NCI-H82 (cell line): ENCODE measurements around the gene ART5.
"Not testable (repeated sequence)": the region's sequence is repeated elsewhere in the genome, so short reads cannot be mapped to it uniquely, and the experiment has no call there.

ENCODE experiments used
- DNase-seq: peaks from one replicate; lab custom pipeline; 2025; lab: John Stamatoyannopoulos, UW

The ART5 gene

DNA sequence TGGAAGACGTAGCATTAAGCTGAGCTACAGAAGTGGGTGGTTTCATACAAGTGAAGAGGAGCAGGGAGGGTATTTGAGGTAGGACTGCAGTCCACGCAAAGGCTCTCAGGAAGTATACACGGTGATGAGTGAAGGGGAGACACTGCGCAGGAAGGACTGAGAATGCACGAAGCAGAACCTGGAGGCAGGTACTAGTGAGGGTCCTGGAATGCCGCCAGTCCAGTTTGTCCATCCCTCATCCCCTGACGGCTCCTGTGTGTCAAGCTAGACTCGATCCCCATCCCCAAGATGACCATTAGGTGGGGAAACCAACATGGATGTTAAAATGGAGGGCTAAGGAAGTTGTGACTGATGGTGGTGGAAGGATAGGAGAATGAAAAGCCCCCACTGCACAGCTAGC, 23.8 kb downstream of the ART5 start:
- DNase-seq, result no peak

DNA sequence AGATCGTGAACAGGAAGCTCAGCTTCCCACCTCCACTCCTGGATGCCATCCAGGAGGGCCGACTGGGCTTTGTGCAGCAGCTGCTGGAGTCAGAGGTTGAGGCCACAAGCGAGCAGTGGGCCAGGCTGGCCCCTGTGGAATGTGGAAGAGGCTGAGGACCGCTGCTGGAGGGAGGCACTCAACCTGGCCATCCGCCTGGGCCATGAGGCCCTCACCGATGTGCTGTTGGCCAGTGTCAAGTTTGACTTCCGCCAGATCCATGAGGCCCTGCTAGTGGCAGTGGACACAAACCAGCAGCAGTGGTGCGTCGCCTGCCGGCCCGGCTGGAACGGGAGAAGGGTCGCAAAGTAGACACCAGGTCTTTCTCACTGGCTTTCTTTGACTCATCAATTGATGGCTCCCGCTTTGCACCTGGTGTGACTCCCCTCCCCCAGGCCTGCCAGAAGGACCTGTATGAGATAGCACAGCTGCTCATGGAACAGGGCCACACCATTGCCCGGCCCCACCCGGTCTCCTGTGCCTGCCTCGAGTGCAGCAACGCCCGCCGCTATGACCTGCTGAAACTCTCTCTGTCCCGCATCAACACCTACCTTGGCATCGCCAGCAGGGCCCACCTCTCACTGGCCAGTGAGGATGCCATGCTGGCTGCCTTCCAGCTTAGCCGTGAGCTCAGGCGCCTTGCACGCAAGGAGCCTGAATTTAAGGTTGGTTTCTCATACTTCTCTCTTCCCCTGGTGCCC, 24.9 kb downstream of the ART5 start:
- DNase-seq, result no peak

DNA sequence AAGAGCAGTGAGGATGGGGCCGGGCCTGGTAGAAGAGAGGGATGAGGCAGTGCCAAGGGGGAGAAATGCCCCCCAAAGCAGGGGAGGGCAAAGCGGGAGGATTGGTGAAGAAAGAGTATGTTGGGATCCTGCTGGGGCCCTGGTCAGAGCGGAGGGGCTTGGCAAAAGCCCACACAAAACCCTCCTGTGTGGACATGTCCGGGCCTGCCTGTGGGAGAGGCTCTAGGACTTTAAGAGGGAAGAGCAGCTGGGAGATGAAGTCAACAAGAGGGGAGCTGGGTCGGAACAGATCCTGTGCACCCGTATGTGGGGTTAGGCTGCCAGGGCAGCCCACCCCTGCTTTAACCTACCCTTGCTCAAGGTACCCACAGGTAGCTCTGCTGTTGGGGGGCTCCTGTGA, 25.8 kb downstream of the ART5 start:
- DNase-seq, result no peak

DNA sequence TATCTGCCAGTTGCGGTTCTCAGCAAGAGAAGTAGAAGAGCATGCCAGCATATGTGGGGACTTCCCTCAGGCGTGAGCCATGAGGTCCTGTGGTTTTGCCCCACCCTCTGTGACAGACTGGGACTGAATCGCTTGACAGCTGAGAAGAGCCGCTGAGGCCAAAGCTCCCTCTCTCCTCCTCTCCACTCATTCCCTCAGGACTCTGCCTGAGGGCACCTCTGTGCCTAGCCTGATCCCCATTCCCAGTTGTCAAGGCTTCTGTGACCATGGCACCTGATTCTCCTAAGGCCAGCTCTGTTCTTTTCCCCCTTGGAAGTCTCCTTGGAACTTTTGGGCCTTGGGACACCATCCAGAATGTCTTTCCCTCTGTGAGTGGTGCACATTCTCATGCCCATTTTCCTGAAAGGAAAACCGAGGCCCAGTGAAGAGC, 27.0 kb downstream of the ART5 start:
- no peak for DNase-seq

DNA sequence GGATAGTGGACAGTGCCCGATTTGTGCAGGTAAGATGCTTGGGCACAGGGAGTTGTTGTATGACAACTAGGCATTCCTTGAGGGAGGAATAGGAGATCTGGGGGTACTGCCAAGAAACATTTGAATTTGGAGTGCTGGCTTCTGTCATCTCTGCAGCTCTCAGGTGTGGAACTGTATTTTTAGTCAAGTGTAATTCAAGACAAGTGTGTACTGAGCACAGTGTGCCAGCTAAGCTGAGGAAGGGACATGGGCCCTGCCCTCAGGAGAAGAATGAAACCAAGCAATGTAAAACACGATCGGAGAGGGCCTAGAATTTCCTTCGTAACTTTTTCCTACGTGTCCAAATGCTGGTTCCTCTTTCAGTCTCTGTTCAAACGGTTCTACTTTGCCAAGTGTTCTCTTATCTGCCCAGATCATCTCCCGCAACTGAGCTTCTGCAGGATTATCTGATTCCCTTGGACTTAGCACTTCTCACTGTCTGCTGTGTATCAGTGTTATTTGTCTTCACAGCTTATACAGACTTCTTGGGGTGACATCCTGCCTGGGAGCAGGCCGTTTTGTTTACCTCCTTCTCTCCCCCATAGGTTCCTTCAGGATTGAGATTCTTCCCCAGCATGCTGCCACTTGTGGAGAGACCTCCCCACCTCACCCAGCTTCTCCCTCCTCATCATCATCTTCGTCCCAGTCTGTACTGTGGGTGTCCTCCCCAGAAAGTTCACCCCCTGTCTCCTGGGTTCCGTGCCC, 27.6 kb downstream of the ART5 start:
- no peak for DNase-seq

DNA sequence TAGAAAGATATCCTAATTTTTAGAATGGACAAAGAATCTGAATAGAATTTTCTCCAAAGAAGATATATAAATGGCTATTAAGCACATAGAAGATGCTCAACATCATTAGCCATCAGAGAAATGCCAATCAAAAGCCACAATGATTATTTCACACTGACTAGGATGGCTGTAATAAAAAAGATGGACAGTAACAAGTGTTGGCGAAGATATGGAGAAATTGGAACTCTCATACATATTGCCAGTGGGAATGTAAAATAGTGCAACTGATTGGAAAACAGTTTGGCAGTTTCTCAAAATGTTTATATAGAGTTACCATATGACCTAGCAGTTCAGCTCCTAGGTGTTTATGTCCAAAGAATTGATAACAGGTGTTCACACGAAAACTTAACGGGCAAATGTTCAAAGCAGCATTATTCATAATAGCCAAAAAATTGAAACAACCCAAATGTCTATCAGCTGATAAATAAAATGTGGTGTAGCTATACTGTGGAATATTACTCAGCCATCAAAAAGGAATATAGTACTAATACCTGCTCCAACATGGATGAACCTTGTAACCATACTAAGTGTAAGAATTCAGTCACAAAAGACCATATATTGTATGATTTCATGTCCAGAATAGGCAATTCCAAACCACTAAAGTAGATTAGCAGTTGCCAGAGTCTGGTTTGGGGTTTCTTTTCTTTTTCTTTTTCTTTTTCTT, 29.7 kb downstream of the ART5 start:
- no peak for DNase-seq

DNA sequence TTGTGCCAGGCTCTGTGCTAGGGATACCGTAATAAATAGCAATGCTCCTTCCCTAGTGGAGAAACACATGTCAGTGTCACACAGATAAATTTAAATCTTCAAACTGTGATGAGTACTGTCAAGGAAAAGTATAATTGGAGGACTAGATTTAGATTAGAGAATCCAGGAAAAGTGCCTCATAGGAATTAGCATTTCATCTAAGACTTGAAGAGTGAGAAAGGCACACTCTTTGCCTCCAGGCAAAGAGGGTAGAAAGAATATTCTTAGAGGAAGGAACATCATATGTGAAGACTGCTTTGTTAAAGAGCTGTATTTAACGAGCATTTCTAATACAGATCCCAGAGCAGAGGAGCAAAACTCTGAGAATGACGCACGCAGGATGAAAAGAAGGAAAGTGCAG, 30.9 kb downstream of the ART5 start:
- DNase-seq, result no peak

DNA sequence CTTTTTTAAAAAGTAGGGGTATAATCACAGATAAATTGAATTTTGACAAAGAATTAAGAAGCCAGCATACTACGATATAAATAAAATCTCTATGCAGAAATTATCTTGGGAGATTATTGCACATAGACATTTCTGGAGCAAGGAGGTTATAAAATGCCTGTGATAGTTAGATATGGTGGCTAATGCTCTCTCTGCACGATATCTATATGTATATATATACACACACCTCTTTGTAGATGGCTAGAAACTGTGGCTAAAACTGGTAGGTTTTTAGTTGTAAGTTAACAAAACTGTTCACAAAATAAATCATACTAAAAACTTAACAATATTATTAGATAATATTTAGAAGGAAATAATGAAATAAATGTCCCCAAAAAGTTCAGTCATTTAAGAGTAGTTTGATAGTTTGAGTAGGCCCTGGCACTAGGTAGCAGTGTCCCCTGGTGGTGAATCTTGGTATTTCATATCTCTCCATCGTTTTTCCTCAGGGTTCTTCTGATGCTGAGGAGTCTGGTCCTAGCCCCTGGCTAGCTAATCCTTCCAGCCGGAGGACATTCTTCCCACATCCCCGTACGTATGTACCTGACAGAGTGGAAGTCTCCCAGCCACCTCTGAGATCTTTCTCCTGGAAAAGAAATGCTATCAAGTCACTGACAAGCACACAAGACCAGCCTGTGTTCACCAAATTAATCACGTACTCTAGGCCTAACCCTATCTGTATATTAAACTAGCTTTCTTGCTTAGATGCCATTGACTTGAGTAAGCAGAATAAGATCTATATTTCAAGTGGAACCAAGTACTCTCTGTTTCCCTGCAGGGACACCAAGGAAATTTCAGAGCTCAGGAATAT, 32.2 kb downstream of the ART5 start:
- peak; percentile 57 for DNase-seq

DNA sequence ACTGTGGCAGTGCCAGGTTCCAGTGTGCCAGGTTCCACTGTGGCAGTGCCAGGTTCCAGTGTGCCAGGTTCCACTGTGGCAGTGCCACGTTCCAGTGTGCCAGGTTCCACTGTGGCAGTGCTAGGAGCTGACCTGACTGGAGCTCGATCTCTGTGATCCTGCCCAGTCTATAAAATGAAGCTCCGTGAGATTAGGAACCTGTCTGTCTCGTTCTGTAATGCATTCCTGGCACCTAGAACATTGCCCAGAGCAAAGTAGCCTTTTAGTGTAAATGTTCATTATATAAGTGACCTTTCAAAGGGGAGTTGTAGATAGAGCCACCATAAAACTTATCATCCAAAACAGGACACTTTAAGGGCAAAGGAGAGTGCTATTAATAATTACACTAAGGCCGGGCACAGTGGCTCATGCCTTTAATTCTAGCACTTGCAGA, 36.0 kb downstream of the ART5 start:
- DNase-seq, result no peak

DNA sequence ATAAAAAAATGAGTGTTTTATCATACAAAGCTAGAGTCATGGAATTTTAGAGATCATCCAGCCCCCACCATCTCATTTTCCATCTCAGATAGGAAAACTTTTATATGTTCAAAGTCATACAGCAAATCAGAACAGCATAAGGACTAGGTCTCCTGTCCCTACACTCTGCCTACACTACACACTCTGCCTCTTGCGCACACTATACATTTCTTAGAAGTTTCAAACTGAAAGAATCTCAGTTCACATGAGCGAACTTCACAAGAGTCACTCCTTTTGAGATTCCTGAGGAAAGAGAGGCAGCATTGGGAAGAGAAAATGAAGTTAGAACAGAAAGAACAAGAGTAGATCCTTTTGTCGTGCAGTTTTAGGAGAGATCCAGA, 36.5 kb downstream of the ART5 start:
- DNase-seq, result no peak

DNA sequence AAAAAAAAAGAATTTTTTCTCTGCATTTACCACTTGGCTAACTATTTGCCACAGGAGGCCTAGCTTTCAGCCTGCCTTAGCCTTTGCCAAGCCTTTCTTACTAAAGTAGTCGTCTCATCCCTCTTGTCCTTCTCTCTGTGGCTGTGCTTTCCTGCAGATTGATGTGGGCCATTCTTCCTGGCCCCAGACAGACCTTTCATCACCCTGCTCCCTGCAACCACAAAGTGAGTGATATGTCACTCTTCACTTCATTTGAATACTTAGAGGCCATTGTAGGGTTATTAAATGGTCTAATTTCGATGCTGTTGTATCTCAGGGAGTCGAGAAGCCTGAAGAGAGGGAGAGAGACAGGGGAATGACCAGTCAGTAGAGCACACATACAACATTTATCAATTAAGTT, 37.6 kb downstream of the ART5 start:
- no peak for DNase-seq

DNA sequence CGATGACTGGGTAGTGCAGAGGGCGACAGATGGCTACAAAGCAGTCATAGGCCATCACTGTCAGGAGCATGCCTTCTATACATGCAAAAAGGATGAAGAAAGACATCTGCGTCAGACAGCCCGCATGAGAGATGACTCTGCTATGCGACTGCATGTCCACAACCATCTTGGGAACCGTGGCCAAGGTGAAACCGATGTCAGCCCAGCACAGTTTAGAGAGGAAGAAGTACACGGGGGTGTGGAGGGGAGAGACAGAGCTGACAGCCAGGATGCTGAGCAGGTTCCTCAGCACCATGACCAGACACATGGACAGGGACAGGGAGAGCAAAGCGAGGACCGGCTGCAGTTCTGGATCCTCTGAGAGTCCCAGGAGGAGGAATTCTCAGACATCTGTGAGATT, 41.6 kb downstream of the ART5 start:
- DNase-seq, result not testable (repeated sequence)

DNA sequence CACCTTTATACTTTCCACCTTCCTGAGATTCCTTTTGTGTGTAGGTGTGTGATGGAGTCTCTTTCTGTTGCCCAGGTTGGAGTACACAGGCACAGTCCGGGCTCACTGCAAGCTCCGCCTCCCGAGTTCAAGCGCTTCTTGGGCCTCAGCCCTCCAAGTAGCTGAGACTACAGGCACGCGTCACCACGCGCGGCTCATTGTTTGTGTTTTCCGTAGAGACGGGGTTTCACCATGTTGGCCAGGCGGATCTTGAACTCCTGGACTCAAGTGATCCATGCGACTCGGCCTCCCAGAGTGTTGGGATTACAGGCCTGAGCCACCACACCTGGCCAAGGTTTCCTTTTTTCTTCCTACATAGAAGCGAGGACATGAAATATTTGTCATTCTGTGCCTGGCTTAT, 44.0 kb downstream of the ART5 start:
- not testable (repeated sequence) for DNase-seq

DNA sequence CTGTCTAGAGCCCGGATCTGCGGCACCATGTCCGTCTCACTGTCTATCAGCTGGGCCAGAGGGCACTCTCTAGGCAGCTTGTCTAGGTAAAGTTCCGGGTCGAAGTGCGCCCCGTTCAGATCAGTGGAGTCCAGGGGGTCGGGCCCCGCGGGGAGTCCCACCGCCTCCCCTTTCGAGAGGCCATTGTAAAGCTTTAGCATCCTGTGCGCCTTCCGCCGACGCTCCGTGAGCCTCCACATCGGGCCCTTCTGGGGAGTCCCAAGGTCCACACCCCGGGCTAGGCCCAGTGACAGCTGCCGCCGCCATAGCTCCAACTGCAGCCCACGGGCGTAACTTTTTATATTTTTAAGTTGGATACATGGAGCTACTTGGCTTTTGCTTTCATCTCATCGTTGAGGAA, 50.5 kb downstream of the ART5 start:
- not testable (repeated sequence) for DNase-seq

DNA sequence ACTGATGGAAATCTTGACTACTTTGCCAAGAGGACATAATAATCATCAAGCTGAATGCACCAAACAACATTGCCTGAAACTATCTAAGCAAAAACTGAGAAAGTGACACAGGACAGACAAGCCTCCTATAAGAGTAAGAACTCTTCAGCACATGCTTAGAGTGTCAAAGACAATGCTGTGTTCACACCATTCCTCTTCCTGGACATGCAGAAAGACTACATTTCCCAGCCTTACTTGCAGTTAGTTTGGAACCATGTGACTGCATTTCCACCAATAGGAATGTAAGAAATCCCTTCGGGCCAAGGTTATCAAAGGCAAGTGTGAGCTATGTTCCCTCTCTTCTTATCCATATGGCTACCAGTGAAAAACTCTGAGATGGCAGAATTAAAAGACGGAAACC, 51.6 kb downstream of the ART5 start:
- DNase-seq, result not testable (repeated sequence)

DNA sequence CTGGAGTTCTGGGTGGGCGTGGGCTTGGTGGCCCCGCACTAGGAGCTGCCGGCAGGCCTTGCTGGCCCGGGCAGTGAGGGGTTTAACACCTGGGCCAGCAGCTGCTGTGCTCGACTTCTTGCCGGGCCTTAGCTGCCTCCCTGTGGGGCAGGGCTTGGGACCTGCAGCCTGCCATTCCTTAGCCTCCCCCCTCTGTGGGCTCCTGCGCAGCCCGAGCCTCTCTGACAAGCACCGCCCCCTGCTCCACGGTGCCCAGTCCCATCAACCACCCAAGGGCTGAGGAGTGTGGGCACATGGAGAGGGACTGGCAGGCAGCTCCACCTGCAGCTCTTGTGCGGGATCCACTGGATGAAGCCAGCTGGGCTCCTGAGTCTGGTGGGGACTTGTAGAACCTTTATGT, 53.0 kb downstream of the ART5 start:
- DNase-seq, result not testable (repeated sequence)
